SKM-1 treated with dmso at 0.1 percent for 144 hours (cell line): ENCODE measurements around the gene ATP6V0A1.
"Not testable (repeated sequence)": the region's sequence is repeated elsewhere in the genome, so short reads cannot be mapped to it uniquely, and the experiment has no call there.

Experiments
- DNase-seq: peaks from one replicate; lab custom pipeline; 2025; ENCODE audit not compliant: unreplicated experiment; lab: John Stamatoyannopoulos, UW

ATP6V0A1 gene

DNA sequence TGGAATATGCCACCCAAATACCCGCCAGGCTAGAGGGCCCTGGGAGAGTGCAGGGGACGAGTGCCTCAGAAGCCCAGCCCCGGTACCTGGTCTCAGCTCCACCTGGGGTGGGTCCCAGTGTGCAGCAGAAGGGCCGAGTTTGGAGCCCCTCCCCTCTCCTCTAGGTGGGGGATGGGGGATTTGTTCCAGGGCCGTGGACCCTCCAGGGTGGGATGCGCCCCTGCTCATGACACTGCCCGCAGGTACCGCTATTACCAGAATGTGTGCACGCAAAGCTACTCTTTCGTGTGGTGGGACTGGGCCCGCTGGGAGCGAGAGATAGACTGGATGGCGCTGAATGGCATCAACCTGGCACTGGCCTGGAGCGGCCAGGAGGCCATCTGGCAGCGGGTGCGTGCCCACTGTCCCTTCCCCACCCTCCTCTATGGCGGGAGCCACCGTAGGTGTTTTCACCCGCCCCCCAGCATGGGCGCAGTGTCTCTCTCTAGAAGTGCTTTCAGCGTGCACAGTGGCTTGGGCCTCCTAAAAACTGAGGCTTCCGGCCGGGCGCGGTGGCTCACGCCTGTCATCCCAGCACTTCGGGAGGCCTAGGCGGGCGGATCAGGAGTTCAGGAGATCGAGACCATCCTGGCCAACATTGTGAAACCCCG lies 78.6 kb downstream of the ATP6V0A1 start:
- no peak for DNase-seq

DNA sequence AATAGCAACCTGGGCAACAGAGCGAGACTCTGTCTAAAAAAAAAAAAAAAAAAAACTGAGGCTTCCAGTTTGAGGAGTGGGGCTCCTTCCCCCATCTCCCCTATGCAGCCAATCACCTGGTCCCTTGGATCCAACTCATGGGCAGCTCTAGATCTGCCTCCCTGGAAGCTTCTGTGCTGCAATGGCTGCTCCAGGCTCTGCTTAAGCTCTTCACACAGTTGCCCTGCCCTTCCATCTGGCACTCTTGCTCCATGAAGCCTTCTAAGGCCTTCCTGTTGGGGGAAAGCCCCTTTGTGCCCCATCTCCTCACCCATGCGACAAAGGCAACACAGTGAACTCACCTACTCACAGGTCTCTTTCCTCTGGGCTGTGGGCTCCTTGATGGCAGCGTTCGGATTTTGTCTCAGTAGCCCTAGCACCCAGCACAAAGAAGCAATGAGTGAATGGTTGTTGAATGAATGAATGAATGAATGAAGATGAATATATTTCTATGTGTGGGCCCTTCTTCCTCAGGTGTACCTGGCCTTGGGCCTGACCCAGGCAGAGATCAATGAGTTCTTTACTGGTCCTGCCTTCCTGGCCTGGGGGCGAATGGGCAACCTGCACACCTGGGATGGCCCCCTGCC lies 79.3 kb downstream of the ATP6V0A1 start:
- no peak for DNase-seq

- no peak for DNase-seq
Measured at GRCh38 chr17:42538482-42538881, 79.8 kb downstream of the ATP6V0A1 start.

DNA sequence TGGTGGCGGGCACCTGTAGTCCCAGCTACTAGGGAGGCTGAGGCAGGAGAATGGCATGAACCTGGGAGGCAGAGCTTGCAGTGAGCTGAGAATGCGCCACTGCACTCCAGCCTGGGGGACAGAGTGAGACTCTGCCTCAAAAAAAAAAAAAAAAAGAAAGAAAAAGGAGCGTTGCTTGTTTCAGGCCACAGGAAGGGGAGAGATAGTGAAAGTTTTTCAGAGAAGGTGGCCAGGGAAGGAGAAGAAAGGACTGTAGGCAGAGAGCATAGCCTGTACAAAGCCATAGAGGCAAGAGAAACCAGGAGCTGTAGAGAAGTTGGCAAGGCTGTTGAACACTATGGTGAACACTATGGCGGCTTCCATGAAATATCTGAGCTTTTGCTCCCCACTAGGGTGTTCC lies 81.9 kb downstream of the ATP6V0A1 start:
- DNase-seq, result not testable (repeated sequence)

- DNase-seq, result no peak
Measured at GRCh38 chr17:42541041-42541833, 82.6 kb downstream of the ATP6V0A1 start.

- no peak for DNase-seq
Measured at GRCh38 chr17:42543190-42544079, 84.8 kb downstream of the ATP6V0A1 start.

DNA sequence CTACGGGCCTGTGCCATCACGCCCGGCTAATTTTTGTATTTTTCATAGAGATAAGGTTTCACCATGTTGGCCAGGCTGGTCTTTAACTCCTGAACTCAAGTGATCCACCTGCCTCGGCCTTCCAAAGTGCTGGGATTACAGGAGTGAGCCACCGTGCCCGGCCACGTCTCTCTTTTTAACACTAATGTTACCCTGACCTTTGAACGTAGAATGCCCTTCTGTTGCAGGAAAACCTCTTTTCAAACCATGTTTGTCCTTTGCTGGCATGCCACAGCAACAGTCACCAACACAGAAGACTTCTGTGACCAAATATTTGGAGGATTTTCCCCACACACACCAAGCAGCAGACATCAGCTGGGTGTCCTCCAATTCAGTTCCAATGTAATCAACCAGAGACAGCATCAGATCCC lies 86.2 kb downstream of the ATP6V0A1 start:
- no peak for DNase-seq

- not testable (repeated sequence) for DNase-seq
Measured at GRCh38 chr17:42545755-42546505, 87.3 kb downstream of the ATP6V0A1 start.

- DNase-seq, result no peak
Measured at GRCh38 chr17:42547001-42547461, 88.4 kb downstream of the ATP6V0A1 start.

- no peak for DNase-seq
Measured at GRCh38 chr17:42547698-42548069, 89.0 kb downstream of the ATP6V0A1 start.

GRCh38 chr17:42548070-42548837 lies 89.6 kb downstream of the ATP6V0A1 start:
- no peak for DNase-seq

GRCh38 chr17:42548993-42549755 lies 90.5 kb downstream of the ATP6V0A1 start:
- DNase-seq, result no peak

- not testable (repeated sequence) for DNase-seq
Measured at GRCh38 chr17:42552736-42553135, 94.1 kb downstream of the ATP6V0A1 start, which contains the start of gene HSD17B1. HSD17B1 (plus strand) TSS chr17:42552923; CDS start chr17:42552934, 11 bp downstream.

DNA sequence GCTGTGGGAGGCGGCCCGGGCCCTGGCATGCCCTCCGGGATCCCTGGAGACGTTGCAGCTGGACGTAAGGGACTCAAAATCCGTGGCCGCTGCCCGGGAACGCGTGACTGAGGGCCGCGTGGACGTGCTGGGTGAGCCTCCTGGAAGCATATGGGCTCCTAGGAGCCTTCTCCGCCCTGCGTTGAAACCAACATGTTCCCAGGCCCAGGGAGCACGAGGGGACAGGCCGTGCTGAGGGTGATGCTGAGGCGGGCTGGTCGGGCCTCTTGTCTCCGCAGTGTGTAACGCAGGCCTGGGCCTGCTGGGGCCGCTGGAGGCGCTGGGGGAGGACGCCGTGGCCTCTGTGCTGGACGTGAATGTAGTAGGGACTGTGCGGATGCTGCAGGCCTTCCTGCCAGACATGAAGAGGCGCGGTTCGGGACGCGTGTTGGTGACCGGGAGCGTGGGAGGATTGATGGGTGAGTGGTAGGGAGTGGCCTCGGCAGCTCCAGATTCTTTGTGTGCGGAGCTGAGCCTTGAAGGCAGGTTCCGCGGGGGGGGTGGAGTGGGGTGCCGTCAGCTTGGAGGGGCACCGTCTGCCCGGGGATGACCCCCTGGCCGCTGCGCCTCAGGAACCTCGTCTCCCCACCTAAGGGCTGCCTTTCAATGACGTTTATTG lies 94.6 kb downstream of the ATP6V0A1 start:
- no peak for DNase-seq

DNA sequence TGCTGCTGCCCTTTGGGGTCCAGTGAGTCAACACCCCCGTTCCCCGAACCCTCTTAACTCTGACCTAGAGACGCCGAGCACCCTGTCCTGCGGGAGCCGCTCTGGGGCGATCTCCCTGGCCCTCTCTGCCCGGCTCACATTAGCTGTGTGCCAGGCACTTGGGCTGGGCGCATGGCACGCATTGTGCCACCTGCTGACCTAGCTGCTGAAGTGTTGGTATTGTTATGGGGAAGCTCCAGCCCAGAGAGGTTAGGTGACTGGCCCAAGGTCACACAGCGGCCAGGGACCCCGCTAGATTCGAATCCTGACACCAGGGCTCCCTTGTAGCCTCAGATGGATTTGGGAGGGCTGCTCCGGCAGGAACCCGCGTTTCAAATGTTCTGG lies 95.2 kb downstream of the ATP6V0A1 start:
- DNase-seq, result no peak

- DNase-seq, result peak; percentile 68
Measured at GRCh38 chr17:42554250-42555121, 95.8 kb downstream of the ATP6V0A1 start.

GRCh38 chr17:42555122-42555622 lies 96.5 kb downstream of the ATP6V0A1 start:
- no peak for DNase-seq
